ENCODE data around the gene SLC4A3. TPM values are rescaled to one million over a fixed set of nuclear protein-coding genes. Genes with fewer than 3 reads are reported as not detected.

Gene SLC4A3
- total and polyA plus RNA-seq, 2 of the 8 experiments (the other 6 are each of a cell fraction or from before 2014, with no cell fraction given) = 4.8 to 7.4 TPM

- TF ChIP-seq YY1 (IDR thresholded peaks at IDR 0.05; ENCODE audit: low read depth, low read length) (no peak), SP2 (IDR thresholded peaks at IDR 0.05; ENCODE audit: low read length) (no peak)
Observed at GRCh38 chr2:219632760-219633105, 5.3 kb downstream of the SLC4A3 start.

More at GRCh38 chr2:219632760-219633105, 5.3 kb downstream of the SLC4A3 start:
- Histone ChIP-seq H3K23me2 (ENCODE audit: low read depth, low read length) (peaks cover 4% of the 10 kb centered on the region; the same call in 1 of the 2 replicates), H3K18ac (ENCODE audit: extremely low read depth, low read length) (no peak overlapping the region), H4K91ac (replicated peaks; ENCODE audit: insufficient read length, low read length) (no peak overlapping the region), H2AK5ac (ENCODE audit: low read depth, low read length) (no peak overlapping the region), H4K8ac (ENCODE audit: extremely low read depth, insufficient read depth, low read length) (no peak overlapping the region), H2BK120ac (replicated peaks; ENCODE audit: low read depth, low read length) (no peak overlapping the region), H3K79me2 (ENCODE audit: control insufficient read depth in 1 of 2, insufficient read depth in 2 of 2, low read length in 2 of 2) (no peaks in the 10 kb centered on the region), H2BK15ac (ENCODE audit: low read length) (no peak overlapping the region), H2BK5ac (ENCODE audit: low read depth, low read length) (no peak overlapping the region), H4K5ac (ENCODE audit: insufficient read length, low read depth, low read length) (no peak overlapping the region), H3K36me3 (ENCODE audit: control insufficient read depth in 2 of 4, insufficient read depth in 4 of 4, low read length in 3 of 4) (no peaks in the 10 kb centered on the region), H3K4me2 (ENCODE audit: insufficient read depth in 1 of 2, low read depth in 2 of 2, low read length in 2 of 2) (no peak overlapping the region), H3K4ac (replicated peaks; ENCODE audit: insufficient read length, low read depth, low read length) (no peak overlapping the region), H3K9ac (replicated peaks in 1 of 4; ENCODE audit: extremely low read depth in 1 of 4, low read depth in 3 of 4, low read length in 3 of 4) (no peak overlapping the region), H3K56ac (replicated peaks; ENCODE audit: insufficient read length, low read depth, low read length) (no peak overlapping the region), H2AFZ (ENCODE audit: low read length) (no peak overlapping the region), H3K4me3 (ENCODE audit: extremely low read depth in 1 of 4, insufficient read depth in 2 of 4, low read depth in 3 of 4, low read length in 4 of 4) (no peak overlapping the region), H3K4me1 (replicated peaks in 1 of 4; ENCODE audit: control insufficient read depth in 3 of 4, insufficient read depth in 4 of 4, low read length in 3 of 4) (peaks cover 0 to 8% (median 3%) of the 10 kb centered on the region in 4 experiments; a peak in 3 of 7 replicates), H2BK20ac (ENCODE audit: low read length) (no peak overlapping the region), H3K23ac (ENCODE audit: insufficient read length) (no peak overlapping the region), H3K14ac (ENCODE audit: insufficient read length) (no peak overlapping the region), H4K20me1 (replicated peaks in 1 of 2; ENCODE audit: control insufficient read depth in 1 of 2, insufficient read depth in 2 of 2, low read length in 2 of 2) (peaks cover 0 to 5% of the 10 kb centered on the region in 2 experiments), H3K27ac (ENCODE audit: low read depth, low read length) (no peak overlapping the region), H3K79me1 (ENCODE audit: low read depth, low read length) (no peaks in the 10 kb centered on the region), H3K27me3 (replicated peaks in 1 of 4; ENCODE audit: control insufficient read depth in 3 of 4, extremely low read depth in 1 of 4, insufficient read depth in 3 of 4, low read length in 3 of 4) (peaks cover 0 to 2% (median under 1%) of the 10 kb centered on the region in 4 experiments; a peak in 1 of 7 replicates), H2BK12ac (ENCODE audit: low read depth, low read length) (no peak overlapping the region), H3K9me3 (ENCODE audit: insufficient read depth in 2 of 2, low read depth in 1 of 2, low read length in 1 of 2) (no peaks in the 10 kb centered on the region)
- FAIRE-seq = no peak
- ChIA-PET CTCF (ENCODE audit: partially characterized antibody) (interaction anchor here (0.6 to 22.0 kb wide), 9 partner anchors 11 to 135 kb away, joined by 3 to 356 read pairs (median 20); no protein-coding TSS in a partner anchor), POLR2A (ENCODE audit: partially characterized antibody) (interaction anchor here (1.3 to 1.4 kb wide), 2 partner anchors 9 to 55 kb away, joined by 4 to 5 read pairs; no protein-coding TSS in a partner anchor)
- no peak for DNase-seq (ENCODE audit: low read depth in 1 of 2, low spot score in 2 of 2)
- 87% methylated on average over 8 of the region's 8 CpGs; no CpG with 5 or more reads in 1 of the 2 experiments for WGBS, 2 experiments (ENCODE audit: extremely low coverage in 1 of 2, insufficient coverage in 1 of 2, insufficient read length in 1 of 2, insufficient replicate concordance in 2 of 2, low coverage in 1 of 2, low lambda C conversion rate in 2 of 2, missing lambda C conversion rate in 1 of 2)
